Esophagus squamous epithelium (tissue), 4 donors: Measurements from ENCODE around the gene ZNF341.

Experiments used
- POLR2A ChIP-seq, 4 donors: fragments of 450-650 bp; IDR thresholded peaks; one replicate each; pipeline ENCODE4 v1.6.1; 2017; ENCODE audit warnings: antibody characterized with exemption in 4 of 4, mild to moderate bottlenecking in 4 of 4, moderate library complexity in 3 of 4
- TF ChIP-seq, protein P1 (sequence below), 6 experiments: fragments of 450-650 bp in 4 of 6; fragments of 200-600 bp in 2 of 6; sonication (generic) in 2 of 6; IDR thresholded peaks; one replicate each; pipeline ENCODE4 v1.5.1; 2016 to 2019; ENCODE audit warnings: antibody characterized with exemption in 6 of 6, mild to moderate bottlenecking in 4 of 6, moderate library complexity in 4 of 6

DNA sequence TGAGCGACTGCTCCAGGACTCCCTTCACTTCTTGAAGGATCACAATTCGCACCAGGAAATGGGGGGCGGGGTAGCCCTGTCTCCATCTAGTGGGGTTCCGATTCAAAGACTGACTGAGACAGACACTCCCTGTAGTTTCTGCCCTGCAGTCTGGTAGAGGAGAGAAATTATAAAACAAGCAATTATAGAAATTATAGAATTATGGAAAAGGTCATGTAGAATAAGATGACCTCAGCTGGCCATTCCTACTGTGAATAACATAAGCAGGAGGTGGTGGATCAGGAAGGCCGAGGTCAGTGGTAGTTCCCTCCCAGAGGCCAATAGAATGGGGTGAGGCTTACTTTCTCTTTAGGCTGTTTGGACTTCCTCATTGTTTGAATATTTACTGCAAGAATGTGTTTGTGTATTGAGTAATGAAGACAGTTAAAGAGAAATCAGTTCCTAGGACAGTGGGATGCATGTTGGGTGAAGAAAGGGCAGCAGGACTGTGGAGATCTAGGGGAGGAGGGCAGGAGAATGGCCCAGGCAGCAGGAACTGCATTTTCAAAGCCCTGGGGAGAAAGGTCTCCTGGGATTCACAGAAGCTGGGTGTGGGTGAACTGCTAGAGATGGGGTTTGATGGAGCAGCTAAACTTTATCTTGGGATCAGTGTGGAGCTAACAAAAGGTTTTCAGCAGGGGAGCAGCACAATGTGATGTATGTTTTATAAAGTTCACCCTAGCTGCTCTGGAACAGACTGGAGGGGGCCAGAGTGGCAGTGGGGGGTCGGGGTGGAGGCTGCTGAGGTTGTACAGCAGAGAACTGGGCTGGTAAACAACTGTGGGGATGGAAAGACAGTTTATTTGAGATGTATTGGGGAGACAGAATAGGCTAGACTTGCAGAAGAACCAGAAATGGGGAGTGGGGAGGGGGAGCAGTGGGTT, 2.1 kb downstream of the ZNF341 start:
- TF ChIP-seq, protein P1, sequence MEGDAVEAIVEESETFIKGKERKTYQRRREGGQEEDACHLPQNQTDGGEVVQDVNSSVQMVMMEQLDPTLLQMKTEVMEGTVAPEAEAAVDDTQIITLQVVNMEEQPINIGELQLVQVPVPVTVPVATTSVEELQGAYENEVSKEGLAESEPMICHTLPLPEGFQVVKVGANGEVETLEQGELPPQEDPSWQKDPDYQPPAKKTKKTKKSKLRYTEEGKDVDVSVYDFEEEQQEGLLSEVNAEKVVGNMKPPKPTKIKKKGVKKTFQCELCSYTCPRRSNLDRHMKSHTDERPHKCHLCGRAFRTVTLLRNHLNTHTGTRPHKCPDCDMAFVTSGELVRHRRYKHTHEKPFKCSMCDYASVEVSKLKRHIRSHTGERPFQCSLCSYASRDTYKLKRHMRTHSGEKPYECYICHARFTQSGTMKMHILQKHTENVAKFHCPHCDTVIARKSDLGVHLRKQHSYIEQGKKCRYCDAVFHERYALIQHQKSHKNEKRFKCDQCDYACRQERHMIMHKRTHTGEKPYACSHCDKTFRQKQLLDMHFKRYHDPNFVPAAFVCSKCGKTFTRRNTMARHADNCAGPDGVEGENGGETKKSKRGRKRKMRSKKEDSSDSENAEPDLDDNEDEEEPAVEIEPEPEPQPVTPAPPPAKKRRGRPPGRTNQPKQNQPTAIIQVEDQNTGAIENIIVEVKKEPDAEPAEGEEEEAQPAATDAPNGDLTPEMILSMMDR (IDR thresholded peaks at IDR 0.05): no peak
- TF ChIP-seq POLR2A (IDR thresholded peaks at IDR 0.05): peak in 1 of 4 donors; percentile 22
